Loucy (cell line): ENCODE results near the gene ZFYVE21.

Source experiments
- CTCF ChIP-seq: fragments of 200-600 bp; sonication (generic); conservative IDR thresholded peaks from 2 replicates; pipeline ENCODE4 v1.5.1; 2014; ENCODE audit warnings: mild to moderate bottlenecking, antibody characterized with exemption, low read length
- EZH2phosphoT487 ChIP-seq: fragments of 200-600 bp; IDR thresholded peaks from 2 replicates; pipeline ENCODE4 v1.6.1; 2018; ENCODE audit warnings: antibody characterized with exemption, mild to moderate bottlenecking, moderate library complexity, borderline replicate concordance

- TF ChIP-seq CTCF (no peak), EZH2phosphoT487 (no peak)
Measured at GRCh38 chr14:103712633-103713247, 2.9 kb upstream of the ZFYVE21 start.
